Anterior cingulate cortex (tissue), 58 donors: ENCODE measurements around the gene MAB21L3.
"Not testable (repeated sequence)": the region's sequence is repeated elsewhere in the genome, so short reads cannot be mapped to it uniquely, and the experiment has no call there.

Source experiments
- DNase-seq, 58 donors: peaks; one replicate each; lab custom pipeline; 2025; lab: John Stamatoyannopoulos, UW

MAB21L3 gene

GRCh38 chr1:116131866-116132605, 20.8 kb downstream of the MAB21L3 start:
- no peak for DNase-seq

GRCh38 chr1:116133696-116134475, 22.7 kb downstream of the MAB21L3 start:
- no peak for DNase-seq

- DNase-seq, result no peak
Measured at GRCh38 chr1:116134476-116134773, 23.2 kb downstream of the MAB21L3 start.

GRCh38 chr1:116138277-116138792, 27.1 kb downstream of the MAB21L3 start:
- no peak for DNase-seq

- DNase-seq, result no peak
Measured at GRCh38 chr1:116139592-116140134, 28.5 kb downstream of the MAB21L3 start.

- no peak for DNase-seq
Measured at GRCh38 chr1:116144151-116144550, 33.0 kb downstream of the MAB21L3 start.

- not testable (repeated sequence) for DNase-seq
Measured at GRCh38 chr1:116146447-116147113, 35.4 kb downstream of the MAB21L3 start.

GRCh38 chr1:116147114-116147510, 35.9 kb downstream of the MAB21L3 start:
- DNase-seq, result no peak

GRCh38 chr1:116147972-116148371, 36.8 kb downstream of the MAB21L3 start:
- DNase-seq, result no peak

- DNase-seq, result no peak
Measured at GRCh38 chr1:116148967-116149366, 37.8 kb downstream of the MAB21L3 start.

GRCh38 chr1:116150368-116150767, 39.2 kb downstream of the MAB21L3 start:
- no peak for DNase-seq

GRCh38 chr1:116151739-116152576, 40.8 kb downstream of the MAB21L3 start:
- DNase-seq, result peak in 53 of 58 donors; percentile 22 to 78 (median 61)

- DNase-seq, result no peak
Measured at GRCh38 chr1:116152577-116152943, 41.4 kb downstream of the MAB21L3 start.

GRCh38 chr1:116152950-116153691, 41.9 kb downstream of the MAB21L3 start:
- no peak for DNase-seq

GRCh38 chr1:116153692-116154031, 42.5 kb downstream of the MAB21L3 start:
- DNase-seq, result no peak

- no peak for DNase-seq
Measured at GRCh38 chr1:116154536-116154935, 43.3 kb downstream of the MAB21L3 start.

GRCh38 chr1:116157096-116157495, 45.9 kb downstream of the MAB21L3 start:
- DNase-seq, result no peak

GRCh38 chr1:116159177-116159576, 48.0 kb downstream of the MAB21L3 start:
- DNase-seq, result peak in 6 of 58 donors; percentile 8 to 34 (median 20)

GRCh38 chr1:116159611-116160010, 48.4 kb downstream of the MAB21L3 start:
- DNase-seq, result no peak
